ENCODE results near the gene ARID3B.

The ARID3B gene

DNA sequence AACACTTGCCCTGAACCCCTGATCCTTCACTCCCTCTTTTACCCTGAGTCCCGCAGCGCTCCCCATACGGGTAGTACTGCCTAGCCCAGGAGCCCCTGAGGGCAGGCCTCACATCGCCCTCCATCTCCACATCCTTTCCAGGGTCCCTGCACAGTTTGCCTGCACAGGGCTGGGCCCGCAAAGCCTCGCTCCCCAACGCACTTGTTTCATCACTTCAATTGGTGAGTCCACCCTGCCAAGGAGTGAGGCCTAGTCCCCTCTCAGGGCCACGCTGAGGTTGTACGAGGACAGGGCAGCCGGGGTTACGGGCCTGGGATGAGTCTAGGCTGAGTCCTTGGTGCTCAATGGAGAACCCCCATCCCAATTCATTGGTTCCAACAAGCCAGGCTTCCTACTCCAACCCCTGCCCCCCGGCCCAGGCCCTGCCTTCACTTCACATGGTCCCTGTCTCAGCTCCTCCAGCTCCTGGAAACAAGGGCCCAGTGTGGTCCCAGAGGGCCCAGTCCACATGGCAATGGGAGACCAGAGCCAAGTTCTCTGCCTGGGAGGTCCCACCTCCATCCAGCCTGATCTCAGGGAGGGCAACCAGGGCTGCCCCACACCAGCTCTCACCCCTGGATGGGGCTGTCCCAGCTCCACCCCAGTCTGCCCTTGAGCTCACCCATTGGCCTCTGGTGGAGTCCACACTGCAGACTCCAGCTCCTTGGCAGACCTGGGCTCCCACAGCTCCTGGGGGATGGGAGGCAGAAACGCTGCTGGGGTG lies 62.2 kb downstream of the ARID3B start:
- Histone ChIP-seq H3K9me3 (ENCODE audit: control insufficient read depth, insufficient read depth, low read length) (no peaks in the 10 kb centered on the region), H3K4me1 (ENCODE audit: control insufficient read depth, insufficient read depth, low read length) (no peaks in the 10 kb centered on the region), H3K27ac (ENCODE audit: low read depth, low read length) (no peak overlapping the region), H3K4me3 (ENCODE audit: low read depth, low read length) (no peak overlapping the region), H3K9ac (ENCODE audit: low read depth, low read length) (no peak overlapping the region), H3K27me3 (ENCODE audit: control insufficient read depth, insufficient read depth, low read length) (peaks cover 6% of the 10 kb centered on the region; the same call in 1 of the 2 replicates), H3K36me3 (ENCODE audit: control insufficient read depth, insufficient read depth, low read length) (peaks cover 4% of the 10 kb centered on the region; the same call in 1 of the 2 replicates)

DNA sequence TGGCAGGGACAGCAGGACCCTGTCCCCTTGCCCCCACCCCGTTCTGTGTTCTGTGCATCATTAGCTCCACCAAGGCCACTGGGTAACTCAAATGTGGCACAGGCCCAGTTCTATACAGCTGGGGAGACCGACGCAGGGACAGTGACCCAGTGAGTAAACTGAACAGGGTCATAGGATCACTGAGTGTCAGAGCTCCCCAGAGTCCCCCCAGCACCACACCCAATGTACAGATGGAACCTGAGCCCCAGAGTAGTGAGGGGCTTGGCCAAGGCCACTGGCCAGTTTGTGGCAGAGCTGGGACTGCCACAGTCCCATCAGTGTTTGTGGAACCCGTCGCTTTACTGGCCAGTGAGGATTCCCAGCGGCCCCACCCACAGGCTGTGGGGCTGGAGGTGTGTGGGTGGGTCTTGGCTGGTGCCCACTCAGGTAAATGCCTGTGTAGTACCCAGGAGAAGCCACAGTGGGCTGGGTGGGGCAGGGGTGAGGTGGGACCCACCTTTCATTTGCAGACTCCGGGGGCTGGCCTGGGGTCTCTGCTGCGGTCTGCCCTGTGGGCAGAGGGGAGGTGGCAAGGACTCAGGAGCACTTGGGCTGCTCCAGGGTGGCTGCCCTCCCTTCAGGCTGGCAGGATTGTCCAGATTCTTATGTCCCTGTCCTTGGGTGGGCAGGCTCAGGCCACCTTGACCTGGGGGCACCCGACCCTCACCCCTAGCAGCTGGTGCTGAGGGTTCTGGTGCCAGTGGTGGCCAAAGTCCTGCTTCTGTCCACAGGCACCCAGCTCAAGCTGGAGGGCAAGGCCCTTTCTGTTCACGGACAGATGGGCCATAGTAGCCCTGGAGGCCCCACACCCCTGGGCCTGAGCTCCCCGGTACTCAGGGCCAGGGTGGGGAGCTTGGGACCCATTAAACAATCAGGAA lies 63.0 kb downstream of the ARID3B start:
- H3K27me3 ChIP-seq (ENCODE audit: control insufficient read depth, insufficient read depth, low read length), result peaks cover 6% of the 10 kb centered on the region; the same call in 1 of the 2 replicates
- H3K9me3 ChIP-seq (ENCODE audit: control insufficient read depth, insufficient read depth, low read length), result no peaks in the 10 kb centered on the region
- H3K27ac ChIP-seq (ENCODE audit: low read depth, low read length), result no peak overlapping the region
- H3K9ac ChIP-seq (ENCODE audit: low read depth, low read length), result no peak overlapping the region
- no peaks in the 10 kb centered on the region for H3K4me1 ChIP-seq (ENCODE audit: control insufficient read depth, insufficient read depth, low read length)
- H3K4me3 ChIP-seq (ENCODE audit: low read depth, low read length), result no peak overlapping the region
- peaks cover 4% of the 10 kb centered on the region; the same call in 1 of the 2 replicates for H3K36me3 ChIP-seq (ENCODE audit: control insufficient read depth, insufficient read depth, low read length)

DNA sequence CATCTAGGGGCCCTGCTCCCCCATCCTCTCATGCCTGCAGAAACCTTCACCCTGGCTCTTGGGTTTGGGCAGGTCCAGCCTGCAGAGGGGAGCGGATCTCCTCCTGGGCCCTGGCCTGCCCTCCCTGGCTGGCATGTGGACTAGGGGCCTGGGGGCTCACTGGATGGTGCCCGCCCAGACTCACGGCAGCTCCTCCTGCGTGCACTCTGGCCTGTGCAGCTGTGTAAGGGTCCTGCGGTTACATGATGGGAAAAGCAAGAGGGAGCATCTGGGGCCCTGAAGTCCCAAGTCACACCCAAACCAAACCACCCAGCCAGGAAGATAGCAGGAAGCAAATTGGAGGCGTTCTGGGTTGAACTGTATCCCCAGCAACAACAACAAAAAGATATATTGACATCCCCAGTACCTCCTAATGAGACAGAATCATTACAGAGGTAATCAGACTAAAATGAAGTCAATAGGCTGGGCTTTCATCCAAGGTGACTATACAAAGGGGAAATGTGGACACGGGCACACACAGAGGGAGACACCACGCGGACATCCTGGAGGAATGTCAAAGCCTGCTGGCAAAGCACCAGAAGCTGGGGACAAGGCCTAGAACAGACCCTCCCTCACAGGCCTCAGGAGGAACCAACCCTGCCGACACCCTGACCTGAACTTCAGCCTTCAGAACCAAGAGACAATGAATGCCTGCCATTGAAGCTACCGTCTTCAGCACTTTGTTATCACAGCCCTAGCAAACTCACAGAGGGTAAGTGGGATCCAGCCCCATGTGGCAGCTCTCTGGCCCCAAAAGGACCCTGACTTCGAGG lies 64.2 kb downstream of the ARID3B start:
- H3K4me1 ChIP-seq (ENCODE audit: control insufficient read depth, insufficient read depth, low read length), result no peaks in the 10 kb centered on the region
- no peaks in the 10 kb centered on the region for H3K36me3 ChIP-seq (ENCODE audit: control insufficient read depth, insufficient read depth, low read length)
- H3K9ac ChIP-seq (ENCODE audit: low read depth, low read length), result no peak overlapping the region
- H3K4me3 ChIP-seq (ENCODE audit: low read depth, low read length), result no peak overlapping the region
- H3K27me3 ChIP-seq (ENCODE audit: control insufficient read depth, insufficient read depth, low read length), result peaks cover 6% of the 10 kb centered on the region; the same call in 1 of the 2 replicates
- no peaks in the 10 kb centered on the region for H3K9me3 ChIP-seq (ENCODE audit: control insufficient read depth, insufficient read depth, low read length)
- no peak overlapping the region for H3K27ac ChIP-seq (ENCODE audit: low read depth, low read length)

DNA sequence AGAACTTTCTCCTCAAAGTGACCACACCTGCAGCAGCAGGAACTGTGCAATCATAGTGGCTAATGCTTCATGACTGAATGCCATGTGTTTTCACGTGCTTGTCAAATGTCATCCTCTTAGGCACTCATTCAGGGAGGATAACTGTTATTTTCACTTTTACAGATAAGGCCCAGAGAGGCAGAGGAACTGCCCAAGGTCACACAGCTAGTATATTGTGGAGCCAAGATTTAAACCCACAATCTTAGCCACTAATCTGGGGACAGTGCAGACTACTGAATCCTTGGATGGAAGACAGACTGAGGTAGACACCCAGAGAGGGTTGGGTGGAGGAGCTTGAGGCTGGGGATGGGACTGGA lies 64.8 kb downstream of the ARID3B start:
- Histone ChIP-seq H3K9me3 (ENCODE audit: control insufficient read depth, insufficient read depth, low read length) (no peaks in the 10 kb centered on the region), H3K9ac (ENCODE audit: low read depth, low read length) (no peak overlapping the region), H3K36me3 (ENCODE audit: control insufficient read depth, insufficient read depth, low read length) (no peaks in the 10 kb centered on the region), H3K27me3 (ENCODE audit: control insufficient read depth, insufficient read depth, low read length) (peaks cover 6% of the 10 kb centered on the region; the same call in 1 of the 2 replicates), H3K4me3 (ENCODE audit: low read depth, low read length) (no peak overlapping the region), H3K4me1 (ENCODE audit: control insufficient read depth, insufficient read depth, low read length) (no peaks in the 10 kb centered on the region), H3K27ac (ENCODE audit: low read depth, low read length) (no peak overlapping the region)

DNA sequence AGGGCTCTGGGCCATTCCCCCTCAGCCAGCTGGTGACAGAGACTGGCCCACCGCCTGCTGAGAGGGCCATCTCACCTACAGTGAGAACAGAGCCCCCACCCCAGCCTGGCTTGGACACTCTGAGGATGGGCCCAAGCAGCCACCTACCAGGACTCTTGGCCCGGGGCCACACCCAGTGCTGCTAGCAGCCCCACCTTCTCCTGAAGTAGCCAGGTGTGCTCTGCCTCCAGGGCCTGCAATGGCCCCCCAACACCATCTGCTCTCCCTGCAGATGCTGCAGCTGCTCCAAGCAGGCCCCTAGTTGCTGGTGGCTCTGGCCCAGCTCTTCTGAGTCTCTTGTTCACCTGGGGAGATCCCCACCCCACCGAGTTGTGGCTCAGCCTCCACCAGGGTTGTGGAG lies 67.8 kb downstream of the ARID3B start:
- Histone ChIP-seq H3K4me1 (ENCODE audit: control insufficient read depth, insufficient read depth, low read length) (no peaks in the 10 kb centered on the region), H3K4me3 (ENCODE audit: low read depth, low read length) (no peak overlapping the region), H3K36me3 (ENCODE audit: control insufficient read depth, insufficient read depth, low read length) (no peaks in the 10 kb centered on the region), H3K27ac (ENCODE audit: low read depth, low read length) (no peak overlapping the region), H3K9ac (ENCODE audit: low read depth, low read length) (no peak overlapping the region), H3K27me3 (ENCODE audit: control insufficient read depth, insufficient read depth, low read length) (peaks cover 12% of the 10 kb centered on the region), H3K9me3 (ENCODE audit: control insufficient read depth, insufficient read depth, low read length) (no peaks in the 10 kb centered on the region)

DNA sequence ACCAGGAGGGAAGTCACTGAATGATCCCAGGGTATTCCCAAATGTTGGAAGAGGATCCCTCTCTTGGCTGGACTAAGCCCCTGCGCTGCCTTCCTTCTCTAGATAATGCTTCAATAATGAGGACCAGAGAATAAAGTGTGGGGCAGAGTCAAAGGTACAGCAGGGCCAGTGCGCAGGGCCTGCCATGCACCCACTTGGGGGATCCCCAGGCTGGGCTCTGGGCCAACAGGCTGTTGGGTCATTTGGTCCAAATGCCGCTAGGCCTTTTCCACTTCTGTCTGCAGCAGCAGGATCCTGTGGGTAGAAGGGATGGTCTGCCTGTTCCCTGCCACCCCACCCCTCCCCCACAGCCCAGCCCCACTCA lies 68.9 kb downstream of the ARID3B start:
- Histone ChIP-seq H3K9me3 (ENCODE audit: control insufficient read depth, insufficient read depth, low read length) (no peaks in the 10 kb centered on the region), H3K36me3 (ENCODE audit: control insufficient read depth, insufficient read depth, low read length) (no peaks in the 10 kb centered on the region), H3K4me1 (ENCODE audit: control insufficient read depth, insufficient read depth, low read length) (no peaks in the 10 kb centered on the region), H3K27me3 (ENCODE audit: control insufficient read depth, insufficient read depth, low read length) (peaks cover 13% of the 10 kb centered on the region), H3K4me3 (ENCODE audit: low read depth, low read length) (no peak overlapping the region), H3K27ac (ENCODE audit: low read depth, low read length) (no peak overlapping the region), H3K9ac (ENCODE audit: low read depth, low read length) (no peak overlapping the region)

DNA sequence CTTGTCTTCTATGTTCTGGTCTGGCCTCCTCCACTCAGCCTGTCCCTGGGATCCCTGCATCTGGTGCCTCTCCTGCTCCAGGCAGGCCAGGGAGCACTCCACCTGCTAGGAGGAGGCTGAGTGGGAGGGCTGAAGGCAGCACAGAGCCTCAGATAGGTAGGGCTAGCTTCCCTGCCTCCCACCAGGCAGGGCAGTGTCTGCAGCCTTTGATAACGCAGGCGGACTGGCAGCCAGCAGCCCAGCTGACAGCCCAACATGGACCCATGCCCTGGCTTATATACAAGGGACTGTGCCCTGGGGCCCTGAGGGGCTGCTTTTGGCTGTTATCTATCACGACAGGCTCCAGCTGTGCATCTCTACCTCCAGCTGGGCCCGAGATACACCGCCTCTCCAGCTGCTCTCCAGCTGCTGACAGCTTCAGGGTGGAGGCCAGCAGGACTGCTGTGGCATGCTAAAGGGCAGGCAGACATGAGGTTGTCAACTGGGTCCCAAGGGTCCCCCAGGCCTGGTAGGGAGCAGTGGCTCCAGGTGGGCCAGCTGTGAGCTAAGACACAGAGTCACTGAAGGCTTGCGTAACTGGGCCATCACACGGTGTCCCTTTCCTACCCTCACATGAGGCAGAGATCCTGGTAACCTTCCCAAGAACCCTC lies 69.4 kb downstream of the ARID3B start:
- Histone ChIP-seq H3K27ac (ENCODE audit: low read depth, low read length) (no peak overlapping the region), H3K4me3 (ENCODE audit: low read depth, low read length) (no peak overlapping the region), H3K27me3 (ENCODE audit: control insufficient read depth, insufficient read depth, low read length) (peaks cover 13% of the 10 kb centered on the region), H3K4me1 (ENCODE audit: control insufficient read depth, insufficient read depth, low read length) (no peaks in the 10 kb centered on the region), H3K36me3 (ENCODE audit: control insufficient read depth, insufficient read depth, low read length) (no peaks in the 10 kb centered on the region), H3K9me3 (ENCODE audit: control insufficient read depth, insufficient read depth, low read length) (no peaks in the 10 kb centered on the region), H3K9ac (ENCODE audit: low read depth, low read length) (no peak overlapping the region)

DNA sequence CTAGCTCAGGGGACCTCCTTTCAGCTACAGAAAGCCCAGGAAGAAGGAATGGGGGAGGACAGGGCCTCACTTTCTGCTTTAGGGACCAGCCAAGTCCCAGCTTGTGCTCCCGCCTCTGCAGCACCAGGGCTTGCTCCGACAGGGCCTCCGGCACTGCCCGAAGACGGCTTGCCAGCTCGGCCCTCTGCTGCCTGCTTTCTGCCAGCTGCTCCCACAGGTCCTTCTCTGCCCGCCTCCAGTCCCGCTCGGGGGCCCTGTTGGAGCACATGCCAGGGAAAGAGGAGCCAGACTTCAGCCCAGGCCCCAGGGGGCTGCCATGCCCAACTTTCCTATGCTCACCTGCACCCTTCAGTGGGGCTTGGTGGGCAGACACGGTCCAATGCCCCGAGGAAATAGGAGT lies 70.3 kb downstream of the ARID3B start:
- peaks cover 13% of the 10 kb centered on the region for H3K27me3 ChIP-seq (ENCODE audit: control insufficient read depth, insufficient read depth, low read length)
- no peak overlapping the region for H3K4me3 ChIP-seq (ENCODE audit: low read depth, low read length)
- no peak overlapping the region for H3K9ac ChIP-seq (ENCODE audit: low read depth, low read length)
- H3K9me3 ChIP-seq (ENCODE audit: control insufficient read depth, insufficient read depth, low read length), result no peaks in the 10 kb centered on the region
- no peak overlapping the region for H3K27ac ChIP-seq (ENCODE audit: low read depth, low read length)
- no peaks in the 10 kb centered on the region for H3K36me3 ChIP-seq (ENCODE audit: control insufficient read depth, insufficient read depth, low read length)
- H3K4me1 ChIP-seq (ENCODE audit: control insufficient read depth, insufficient read depth, low read length), result peaks cover under 1% of the 10 kb centered on the region; the same call in 1 of the 2 replicates

DNA sequence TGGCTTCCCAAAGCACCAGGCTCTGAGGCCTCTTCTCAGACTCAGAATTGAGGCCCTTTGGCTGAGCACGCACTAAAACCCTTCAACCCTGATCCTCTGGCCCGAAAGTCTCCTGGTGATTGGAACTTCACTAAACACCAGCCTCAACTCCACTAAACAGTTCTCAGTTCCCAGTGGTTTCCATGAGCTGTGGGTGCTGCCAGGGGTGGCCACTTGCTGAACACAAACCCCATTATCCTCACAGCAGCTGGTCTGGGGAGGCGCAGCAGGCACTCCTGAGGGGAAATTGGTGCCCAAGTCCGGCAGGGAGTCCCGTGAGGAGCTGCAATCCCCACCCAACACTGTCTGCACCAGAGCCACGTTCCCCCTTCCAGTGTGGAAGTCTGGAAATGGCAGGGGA lies 70.8 kb downstream of the ARID3B start:
- Histone ChIP-seq H3K4me3 (ENCODE audit: low read depth, low read length) (no peak overlapping the region), H3K36me3 (ENCODE audit: control insufficient read depth, insufficient read depth, low read length) (no peaks in the 10 kb centered on the region), H3K9ac (ENCODE audit: low read depth, low read length) (no peak overlapping the region), H3K4me1 (ENCODE audit: control insufficient read depth, insufficient read depth, low read length) (peaks cover 6% of the 10 kb centered on the region), H3K9me3 (ENCODE audit: control insufficient read depth, insufficient read depth, low read length) (no peaks in the 10 kb centered on the region), H3K27me3 (ENCODE audit: control insufficient read depth, insufficient read depth, low read length) (peaks cover 13% of the 10 kb centered on the region), H3K27ac (ENCODE audit: low read depth, low read length) (no peak overlapping the region)

DNA sequence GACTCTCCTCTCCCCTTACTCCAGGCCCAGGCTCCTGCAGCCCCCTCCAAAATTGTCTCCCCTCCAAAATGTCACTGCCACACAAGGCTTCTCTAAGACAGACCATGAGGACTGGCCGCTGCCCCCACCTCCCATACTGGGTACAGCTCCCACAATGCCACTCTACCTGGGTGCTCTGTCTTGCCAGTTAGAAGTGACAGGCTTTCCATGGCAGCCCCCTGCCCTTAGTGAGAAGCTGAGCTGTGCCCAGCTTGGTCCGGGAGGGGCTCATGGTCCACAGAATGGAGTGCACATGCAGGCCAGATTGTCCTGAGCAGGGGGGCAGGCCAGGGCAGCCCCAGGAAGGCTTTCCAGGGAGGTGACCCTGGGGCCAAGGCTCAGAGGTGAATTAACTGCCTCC lies 71.7 kb downstream of the ARID3B start:
- Histone ChIP-seq H3K27ac (ENCODE audit: low read depth, low read length) (no peak overlapping the region), H3K4me1 (ENCODE audit: control insufficient read depth, insufficient read depth, low read length) (peaks cover 8% of the 10 kb centered on the region), H3K4me3 (ENCODE audit: low read depth, low read length) (no peak overlapping the region), H3K36me3 (ENCODE audit: control insufficient read depth, insufficient read depth, low read length) (no peaks in the 10 kb centered on the region), H3K9me3 (ENCODE audit: control insufficient read depth, insufficient read depth, low read length) (no peaks in the 10 kb centered on the region), H3K9ac (ENCODE audit: low read depth, low read length) (no peak overlapping the region), H3K27me3 (ENCODE audit: control insufficient read depth, insufficient read depth, low read length) (peaks cover 8% of the 10 kb centered on the region)

Measured in HUES48 (cell line).